ENCODE measurements around the gene BBS12.

GRCh38 chr4:122766353-122766705, 33.8 kb downstream of the BBS12 start:
- TF ChIP-seq CTCF (IDR thresholded peaks at IDR 0.05): no peak
- no peak for TF ChIP-seq POLR2A (IDR thresholded peaks at IDR 0.05)
